Activated CD4-positive, alpha-beta T cell treated with anti-CD3 and anti-CD28 coated beads, Interleukin-2, amount 10 ng/mL, durations not matched to agents 7 days and 5 days (primary cell): ENCODE data around the gene TEP1. TPM values are rescaled to one million over a fixed set of nuclear protein-coding genes. Genes with fewer than 3 reads are reported as not detected.

Experiments
- CTCF ChIA-PET: fragments of 350-600 bp; sonication (Branson Sonifier 250); formaldehyde crosslinking; loops from one replicate; lab custom pipeline; 2021; ENCODE audit warnings: antibody characterized with exemption; lab: Charles Lee
- POLR2A ChIA-PET: fragments of 350-600 bp; sonication (Branson Sonifier 250); formaldehyde crosslinking; loops from one replicate; lab custom pipeline; 2021; ENCODE audit warnings: antibody characterized with exemption; lab: Charles Lee
- DNase-seq: peaks from one replicate; pipeline ENCODE4 v3.0.0-alpha.2; 2020
- H3K27ac Mint-ChIP-seq: one replicate; pipeline ENCODE4 v1.8.0; 2021; ENCODE audit warnings: mild to moderate bottlenecking, moderate library complexity, mixed read lengths
- H3K27me3 Mint-ChIP-seq: one replicate; pipeline ENCODE4 v1.8.0; 2021; ENCODE audit warnings: mixed read lengths
- H3K36me3 Mint-ChIP-seq: one replicate; pipeline ENCODE4 v1.8.0; 2021; ENCODE audit warnings: low read depth, mixed read lengths
- H3K4me1 Mint-ChIP-seq: one replicate; pipeline ENCODE4 v1.8.0; 2021; ENCODE audit warnings: mixed read lengths
- H3K4me3 Mint-ChIP-seq: one replicate; pipeline ENCODE4 v1.8.0; 2021; ENCODE audit warnings: mild to moderate bottlenecking, moderate library complexity, mixed read lengths
- H3K9me3 Mint-ChIP-seq: one replicate; pipeline ENCODE4 v1.8.0; 2021; ENCODE audit warnings: mixed read lengths
- total RNA-seq, 2 experiments: library from RNA; stranded (reverse); gene quantifications; one replicate each; pipeline ENCODE4 v1.2.3, GENCODE V29; 2021

The TEP1 gene
- total RNA-seq, 2 experiments from 2014 or later = 38.1 to 42.9 TPM

- ChIA-PET POLR2A (no interaction called here), CTCF (interaction anchor here (0.6 to 1.2 kb wide), 3 partner anchors 8 to 68 kb away, joined by 3 to 4 read pairs (median 3); no protein-coding TSS in a partner anchor)
- DNase-seq = no peak
- H3K27me3 Mint-ChIP-seq = no peaks in the 10 kb centered on the region
- H3K4me3 Mint-ChIP-seq = no peak overlapping the region
- H3K27ac Mint-ChIP-seq = no peak overlapping the region
- peaks cover 35% of the 10 kb centered on the region for H3K36me3 Mint-ChIP-seq
- H3K9me3 Mint-ChIP-seq = no peaks in the 10 kb centered on the region
- H3K4me1 Mint-ChIP-seq = peaks cover 45% of the 10 kb centered on the region
Measured at GRCh38 chr14:20409226-20409625, 4.1 kb downstream of the TEP1 start.

- CTCF ChIA-PET = interaction anchor here (0.8 to 1.0 kb wide), 3 partner anchors 12 to 31 kb away, joined by 3 to 4 read pairs (median 3); no protein-coding TSS in a partner anchor
- H3K27ac Mint-ChIP-seq = no peak overlapping the region
- peaks cover 67% of the 10 kb centered on the region for H3K36me3 Mint-ChIP-seq
- no peaks in the 10 kb centered on the region for H3K27me3 Mint-ChIP-seq
- H3K9me3 Mint-ChIP-seq = no peaks in the 10 kb centered on the region
- H3K4me3 Mint-ChIP-seq = no peak overlapping the region
- peaks cover 34% of the 10 kb centered on the region for H3K4me1 Mint-ChIP-seq
- POLR2A ChIA-PET = no interaction called here
- no peak for DNase-seq
Measured at GRCh38 chr14:20403521-20403920, 9.8 kb downstream of the TEP1 start.

GRCh38 chr14:20400965-20401593 lies 12.2 kb downstream of the TEP1 start:
- H3K36me3 Mint-ChIP-seq = peaks cover 55% of the 10 kb centered on the region
- POLR2A ChIA-PET = no interaction called here

GRCh38 chr14:20400589-20400964 lies 12.7 kb downstream of the TEP1 start:
- no peak for DNase-seq
- Mint-ChIP-seq H3K36me3 (peaks cover 57% of the 10 kb centered on the region), H3K27me3 (no peaks in the 10 kb centered on the region), H3K4me3 (no peak overlapping the region), H3K4me1 (peaks cover 21% of the 10 kb centered on the region), H3K27ac (no peak overlapping the region), H3K9me3 (no peaks in the 10 kb centered on the region)
- POLR2A ChIA-PET = no interaction called here
- CTCF ChIA-PET = interaction anchor here (1.3 to 2.2 kb wide), 2 partner anchors 9 to 16 kb away, joined by 4 to 7 read pairs; no protein-coding TSS in a partner anchor

More at GRCh38 chr14:20400965-20401593, 12.2 kb downstream of the TEP1 start:
- no peak for DNase-seq
- H3K9me3 Mint-ChIP-seq = no peaks in the 10 kb centered on the region
- CTCF ChIA-PET = interaction anchor here (1.3 to 2.2 kb wide), 3 partner anchors 9 to 17 kb away, joined by 4 to 7 read pairs (median 6); no protein-coding TSS in a partner anchor
- no peaks in the 10 kb centered on the region for H3K27me3 Mint-ChIP-seq
- peaks cover 22% of the 10 kb centered on the region for H3K4me1 Mint-ChIP-seq
- no peak overlapping the region for H3K4me3 Mint-ChIP-seq
- H3K27ac Mint-ChIP-seq = peak overlapping the region; percentile 7

GRCh38 chr14:20397511-20397910 lies 15.8 kb downstream of the TEP1 start:
- POLR2A ChIA-PET = no interaction called here

GRCh38 chr14:20391505-20391904 lies 21.8 kb downstream of the TEP1 start:
- H3K4me3 Mint-ChIP-seq = no peak overlapping the region
- DNase-seq = no peak
- no peaks in the 10 kb centered on the region for H3K27me3 Mint-ChIP-seq
- no peak overlapping the region for H3K27ac Mint-ChIP-seq
- POLR2A ChIA-PET = no interaction called here
- peaks cover 33% of the 10 kb centered on the region for H3K36me3 Mint-ChIP-seq
- CTCF ChIA-PET = interaction anchor here (1.0 to 1.2 kb wide), 2 partner anchors 15 to 39 kb away, joined by 3 read pairs; no protein-coding TSS in a partner anchor
- H3K4me1 Mint-ChIP-seq = no peaks in the 10 kb centered on the region
- no peaks in the 10 kb centered on the region for H3K9me3 Mint-ChIP-seq

More at GRCh38 chr14:20397511-20397910, 15.8 kb downstream of the TEP1 start:
- Mint-ChIP-seq H3K4me1 (peaks cover 15% of the 10 kb centered on the region), H3K36me3 (peaks cover 36% of the 10 kb centered on the region), H3K27me3 (no peaks in the 10 kb centered on the region), H3K27ac (no peak overlapping the region), H3K4me3 (no peak overlapping the region), H3K9me3 (no peaks in the 10 kb centered on the region)
- no peak for DNase-seq
- CTCF ChIA-PET = interaction anchor here (0.7 kb wide), 1 partner anchor 1101 kb away, joined by 3 read pairs; no protein-coding TSS in a partner anchor

GRCh38 chr14:20388159-20388558 lies 25.1 kb downstream of the TEP1 start:
- no peak for DNase-seq
- POLR2A ChIA-PET = no interaction called here
- Mint-ChIP-seq H3K36me3 (peaks cover 30% of the 10 kb centered on the region), H3K9me3 (no peaks in the 10 kb centered on the region), H3K27ac (no peak overlapping the region), H3K4me3 (no peak overlapping the region), H3K4me1 (no peaks in the 10 kb centered on the region), H3K27me3 (no peaks in the 10 kb centered on the region)
- CTCF ChIA-PET = interaction anchor here (1.5 kb wide), 1 partner anchor 40 kb away, joined by 3 read pairs; no protein-coding TSS in a partner anchor

GRCh38 chr14:20387576-20387975 lies 25.7 kb downstream of the TEP1 start:
- H3K27ac Mint-ChIP-seq = no peak overlapping the region
- POLR2A ChIA-PET = no interaction called here
- no peak overlapping the region for H3K4me3 Mint-ChIP-seq
- H3K9me3 Mint-ChIP-seq = no peaks in the 10 kb centered on the region
- no peaks in the 10 kb centered on the region for H3K27me3 Mint-ChIP-seq
- DNase-seq = no peak
- no peaks in the 10 kb centered on the region for H3K4me1 Mint-ChIP-seq
- peaks cover 30% of the 10 kb centered on the region for H3K36me3 Mint-ChIP-seq
- CTCF ChIA-PET = interaction anchor here (0.9 to 1.2 kb wide), 2 partner anchors 11 to 34 kb away, joined by 3 read pairs; no protein-coding TSS in a partner anchor

- ChIA-PET CTCF (interaction anchor here (1.2 kb wide), 1 partner anchor 10 kb away, joined by 3 read pairs; no protein-coding TSS in a partner anchor), POLR2A (no interaction called here)
- no peaks in the 10 kb centered on the region for H3K4me1 Mint-ChIP-seq
- H3K4me3 Mint-ChIP-seq = no peak overlapping the region
- no peak for DNase-seq
- peaks cover 36% of the 10 kb centered on the region for H3K36me3 Mint-ChIP-seq
- H3K27ac Mint-ChIP-seq = no peak overlapping the region
- H3K9me3 Mint-ChIP-seq = no peaks in the 10 kb centered on the region
- no peaks in the 10 kb centered on the region for H3K27me3 Mint-ChIP-seq
Measured at GRCh38 chr14:20386276-20386855, 26.9 kb downstream of the TEP1 start.

GRCh38 chr14:20384886-20385285 lies 28.4 kb downstream of the TEP1 start:
- H3K9me3 Mint-ChIP-seq = no peaks in the 10 kb centered on the region
- no peaks in the 10 kb centered on the region for H3K27me3 Mint-ChIP-seq
- peaks cover 44% of the 10 kb centered on the region for H3K36me3 Mint-ChIP-seq
- H3K27ac Mint-ChIP-seq = no peak overlapping the region
- H3K4me1 Mint-ChIP-seq = no peaks in the 10 kb centered on the region
- no peak overlapping the region for H3K4me3 Mint-ChIP-seq
- DNase-seq = no peak
- ChIA-PET POLR2A (interaction anchor here (0.6 kb wide), 1 partner anchor 186 kb away, joined by 3 read pairs; no protein-coding TSS in a partner anchor), CTCF (interaction anchor here (0.8 to 2.2 kb wide), 5 partner anchors 9 to 37 kb away, joined by 3 to 11 read pairs (median 3); no protein-coding TSS in a partner anchor)

GRCh38 chr14:20384321-20384720 lies 29.0 kb downstream of the TEP1 start:
- no peaks in the 10 kb centered on the region for H3K9me3 Mint-ChIP-seq
- H3K4me1 Mint-ChIP-seq = no peaks in the 10 kb centered on the region
- H3K36me3 Mint-ChIP-seq = peaks cover 44% of the 10 kb centered on the region
- DNase-seq = no peak
- POLR2A ChIA-PET = no interaction called here
- no peak overlapping the region for H3K4me3 Mint-ChIP-seq
- no peak overlapping the region for H3K27ac Mint-ChIP-seq
- no peaks in the 10 kb centered on the region for H3K27me3 Mint-ChIP-seq
- CTCF ChIA-PET = interaction anchor here (1.2 to 2.2 kb wide), 4 partner anchors 9 to 24 kb away, joined by 3 to 11 read pairs (median 5); no protein-coding TSS in a partner anchor

- ChIA-PET CTCF (interaction anchor here (0.6 to 2.2 kb wide), 4 partner anchors 11 to 23 kb away, joined by 3 to 11 read pairs (median 5); no protein-coding TSS in a partner anchor), POLR2A (no interaction called here)
- Mint-ChIP-seq H3K4me3 (no peak overlapping the region), H3K27me3 (no peaks in the 10 kb centered on the region), H3K36me3 (peaks cover 40% of the 10 kb centered on the region), H3K9me3 (no peaks in the 10 kb centered on the region), H3K4me1 (no peaks in the 10 kb centered on the region), H3K27ac (no peak overlapping the region)
- DNase-seq = no peak
Measured at GRCh38 chr14:20383636-20384035, 29.7 kb downstream of the TEP1 start.

GRCh38 chr14:20383032-20383431 lies 30.3 kb downstream of the TEP1 start:
- H3K27ac Mint-ChIP-seq = no peak overlapping the region
- H3K4me1 Mint-ChIP-seq = no peaks in the 10 kb centered on the region
- H3K4me3 Mint-ChIP-seq = no peak overlapping the region
- H3K27me3 Mint-ChIP-seq = no peaks in the 10 kb centered on the region
- POLR2A ChIA-PET = no interaction called here
- CTCF ChIA-PET = no interaction called here
- peaks cover 38% of the 10 kb centered on the region for H3K36me3 Mint-ChIP-seq
- H3K9me3 Mint-ChIP-seq = no peaks in the 10 kb centered on the region
- no peak for DNase-seq
